Measurements from ENCODE around the gene LYPLAL1. TPM values are rescaled to one million over a fixed set of nuclear protein-coding genes. Genes with fewer than 3 reads are reported as not detected.

Gene LYPLAL1
- total RNA-seq, 1 experiment from 2014 or later: 41.3 TPM

DNA sequence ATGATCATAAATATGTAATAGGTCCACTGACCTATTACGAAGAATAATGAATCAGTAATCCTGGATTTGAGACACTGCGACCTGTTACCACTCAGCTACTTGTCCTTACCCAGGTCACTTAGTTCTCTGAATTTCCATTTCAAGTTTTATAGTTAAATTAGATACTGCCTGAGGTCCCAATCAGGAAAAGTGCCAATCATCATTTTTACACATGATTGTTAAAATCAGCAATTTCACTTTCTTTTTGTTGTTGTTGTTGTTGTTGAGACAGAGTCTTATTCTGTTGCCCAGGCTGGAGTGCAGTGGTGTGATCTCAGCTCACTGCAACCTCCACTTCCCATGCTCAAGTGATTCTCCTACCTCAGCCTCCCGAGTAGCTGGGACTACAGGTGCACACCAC lies 22.8 kb upstream of the LYPLAL1 start:
- intact Hi-C loops (cut with micrococcal nuclease; ENCODE audit: unreplicated experiment): no loop called here
- TF ChIP-seq TCF7L2 (IDR thresholded peaks at IDR 0.05; ENCODE audit: low read depth, low read length) (no peak), SIN3A (IDR thresholded peaks at IDR 0.05; ENCODE audit: borderline replicate concordance, insufficient read depth, low read depth, low read length) (no peak), POLR2AphosphoS5 (IDR thresholded peaks at IDR 0.05; ENCODE audit: low read depth, low read length) (no peak)
- TF ChIP-seq, protein P1, sequence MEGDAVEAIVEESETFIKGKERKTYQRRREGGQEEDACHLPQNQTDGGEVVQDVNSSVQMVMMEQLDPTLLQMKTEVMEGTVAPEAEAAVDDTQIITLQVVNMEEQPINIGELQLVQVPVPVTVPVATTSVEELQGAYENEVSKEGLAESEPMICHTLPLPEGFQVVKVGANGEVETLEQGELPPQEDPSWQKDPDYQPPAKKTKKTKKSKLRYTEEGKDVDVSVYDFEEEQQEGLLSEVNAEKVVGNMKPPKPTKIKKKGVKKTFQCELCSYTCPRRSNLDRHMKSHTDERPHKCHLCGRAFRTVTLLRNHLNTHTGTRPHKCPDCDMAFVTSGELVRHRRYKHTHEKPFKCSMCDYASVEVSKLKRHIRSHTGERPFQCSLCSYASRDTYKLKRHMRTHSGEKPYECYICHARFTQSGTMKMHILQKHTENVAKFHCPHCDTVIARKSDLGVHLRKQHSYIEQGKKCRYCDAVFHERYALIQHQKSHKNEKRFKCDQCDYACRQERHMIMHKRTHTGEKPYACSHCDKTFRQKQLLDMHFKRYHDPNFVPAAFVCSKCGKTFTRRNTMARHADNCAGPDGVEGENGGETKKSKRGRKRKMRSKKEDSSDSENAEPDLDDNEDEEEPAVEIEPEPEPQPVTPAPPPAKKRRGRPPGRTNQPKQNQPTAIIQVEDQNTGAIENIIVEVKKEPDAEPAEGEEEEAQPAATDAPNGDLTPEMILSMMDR (IDR thresholded peaks at IDR 0.05): no peak
- TF ChIP-seq, protein P2, sequence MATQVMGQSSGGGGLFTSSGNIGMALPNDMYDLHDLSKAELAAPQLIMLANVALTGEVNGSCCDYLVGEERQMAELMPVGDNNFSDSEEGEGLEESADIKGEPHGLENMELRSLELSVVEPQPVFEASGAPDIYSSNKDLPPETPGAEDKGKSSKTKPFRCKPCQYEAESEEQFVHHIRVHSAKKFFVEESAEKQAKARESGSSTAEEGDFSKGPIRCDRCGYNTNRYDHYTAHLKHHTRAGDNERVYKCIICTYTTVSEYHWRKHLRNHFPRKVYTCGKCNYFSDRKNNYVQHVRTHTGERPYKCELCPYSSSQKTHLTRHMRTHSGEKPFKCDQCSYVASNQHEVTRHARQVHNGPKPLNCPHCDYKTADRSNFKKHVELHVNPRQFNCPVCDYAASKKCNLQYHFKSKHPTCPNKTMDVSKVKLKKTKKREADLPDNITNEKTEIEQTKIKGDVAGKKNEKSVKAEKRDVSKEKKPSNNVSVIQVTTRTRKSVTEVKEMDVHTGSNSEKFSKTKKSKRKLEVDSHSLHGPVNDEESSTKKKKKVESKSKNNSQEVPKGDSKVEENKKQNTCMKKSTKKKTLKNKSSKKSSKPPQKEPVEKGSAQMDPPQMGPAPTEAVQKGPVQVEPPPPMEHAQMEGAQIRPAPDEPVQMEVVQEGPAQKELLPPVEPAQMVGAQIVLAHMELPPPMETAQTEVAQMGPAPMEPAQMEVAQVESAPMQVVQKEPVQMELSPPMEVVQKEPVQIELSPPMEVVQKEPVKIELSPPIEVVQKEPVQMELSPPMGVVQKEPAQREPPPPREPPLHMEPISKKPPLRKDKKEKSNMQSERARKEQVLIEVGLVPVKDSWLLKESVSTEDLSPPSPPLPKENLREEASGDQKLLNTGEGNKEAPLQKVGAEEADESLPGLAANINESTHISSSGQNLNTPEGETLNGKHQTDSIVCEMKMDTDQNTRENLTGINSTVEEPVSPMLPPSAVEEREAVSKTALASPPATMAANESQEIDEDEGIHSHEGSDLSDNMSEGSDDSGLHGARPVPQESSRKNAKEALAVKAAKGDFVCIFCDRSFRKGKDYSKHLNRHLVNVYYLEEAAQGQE (IDR thresholded peaks at IDR 0.05; ENCODE audit: insufficient read depth in 1 of 2, low read depth in 2 of 2, low read length in 1 of 2): no peak
- BruUV-seq (replicated peaks): no TSS peak
- ChIA-PET POLR2A (no interaction called here), CTCF (no interaction called here)
- DNase-seq (ENCODE audit: low read depth, low spot score): no peak
- no peak overlapping the region for H3K4me3 ChIP-seq (ENCODE audit: low read depth in 2 of 2, low read length in 2 of 2)
- H3K4me1 ChIP-seq (ENCODE audit: control insufficient read depth, insufficient read depth, low read length): no peaks in the 10 kb centered on the region
- H3K36me3 ChIP-seq (ENCODE audit: control insufficient read depth, insufficient read depth, low read length): no peaks in the 10 kb centered on the region
- no peaks in the 10 kb centered on the region for H3K27me3 ChIP-seq (ENCODE audit: control insufficient read depth, insufficient read depth, low read length)
- H3K9me3 ChIP-seq (ENCODE audit: control insufficient read depth, insufficient read depth, low read depth, low read length): no peaks in the 10 kb centered on the region
- in situ Hi-C loops (cut with HindIII; ENCODE audit: low pct_unique_long_range_greater_than_20kb, low sequenced_read_pairs): no loop called here
- ATAC-seq: no peak
- H3K27ac ChIP-seq (ENCODE audit: low read length): no peak overlapping the region

DNA sequence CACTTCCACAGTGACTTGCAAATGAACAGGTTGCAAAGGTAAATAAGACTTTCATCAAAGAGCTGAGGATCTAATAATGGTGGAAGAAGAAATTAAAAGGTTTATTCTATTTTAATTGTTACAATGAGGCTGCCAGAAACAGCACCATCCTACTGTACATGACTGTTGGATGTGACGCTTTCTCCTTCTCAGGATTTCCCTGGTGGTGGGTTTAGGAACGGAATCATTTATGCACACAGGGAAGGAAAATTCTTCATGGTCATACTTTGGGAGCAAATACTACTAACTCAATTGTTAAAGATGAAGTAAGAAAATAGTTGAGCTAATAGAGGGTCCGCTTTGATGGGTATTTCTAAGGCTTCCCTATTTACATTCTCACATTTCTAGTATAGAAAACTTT lies 22.2 kb upstream of the LYPLAL1 start:
- CTCF ChIA-PET: no interaction called here

More for the DNA sequence above, 22.2 kb upstream of the LYPLAL1 start:
- no TSS peak for BruUV-seq (replicated peaks)
- Histone ChIP-seq H3K27me3 (ENCODE audit: control insufficient read depth, insufficient read depth, low read length) (no peaks in the 10 kb centered on the region), H3K4me1 (ENCODE audit: control insufficient read depth, insufficient read depth, low read length) (no peaks in the 10 kb centered on the region), H3K27ac (ENCODE audit: low read length) (no peak overlapping the region), H3K36me3 (ENCODE audit: control insufficient read depth, insufficient read depth, low read length) (no peaks in the 10 kb centered on the region), H3K9me3 (ENCODE audit: control insufficient read depth, insufficient read depth, low read depth, low read length) (no peaks in the 10 kb centered on the region), H3K4me3 (ENCODE audit: low read depth in 2 of 2, low read length in 2 of 2) (no peak overlapping the region)
- intact Hi-C loops (cut with micrococcal nuclease; ENCODE audit: unreplicated experiment) (no loop called here), in situ Hi-C loops (cut with HindIII; ENCODE audit: low pct_unique_long_range_greater_than_20kb, low sequenced_read_pairs) (no loop called here)
- DNase-seq (ENCODE audit: low read depth, low spot score) (no peak), ATAC-seq (no peak)
- POLR2A ChIA-PET: no interaction called here
- TF ChIP-seq, protein P1 (IDR thresholded peaks at IDR 0.05): no peak; the same call in 1 of the 2 replicates
- TF ChIP-seq, protein P2 (IDR thresholded peaks at IDR 0.05; ENCODE audit: insufficient read depth in 1 of 2, low read depth in 2 of 2, low read length in 1 of 2): no peak
- no peak for TF ChIP-seq SIN3A (IDR thresholded peaks at IDR 0.05; ENCODE audit: borderline replicate concordance, insufficient read depth, low read depth, low read length)
- TF ChIP-seq TCF7L2 (IDR thresholded peaks at IDR 0.05; ENCODE audit: low read depth, low read length): no peak
- TF ChIP-seq POLR2AphosphoS5 (IDR thresholded peaks at IDR 0.05; ENCODE audit: low read depth, low read length): no peak
